Astrocyte (in vitro differentiated cells and primary cell): ENCODE measurements around the gene ITGA1. TPM values are rescaled to one million over a fixed set of nuclear protein-coding genes. Genes with fewer than 3 reads are reported as not detected.

Source experiments
- DNase-seq: peaks from one replicate; pipeline ENCODE4 v3.0.0-alpha.2; 2010; ENCODE audit warnings: low read depth
- FAIRE-seq: peaks from 2 replicates; lab custom pipeline; 2011; peaks lifted over from hg19 to GRCh38; lab: Jason Lieb, UNC
- H2AFZ ChIP-seq: 2 replicates; pipeline ENCODE4 v1.6.0; 2012; ENCODE audit warnings: low read depth, low read length, inconsistent platforms
- H3K27ac ChIP-seq: 2 replicates; pipeline ENCODE4 v1.5.1; 2011; ENCODE audit warnings: low read depth, low read length, inconsistent platforms
- H3K27me3 ChIP-seq: 2 replicates; pipeline ENCODE4 v1.6.0; 2011; ENCODE audit warnings: low read length, inconsistent platforms; ENCODE audit not compliant: insufficient read depth
- H3K36me3 ChIP-seq: 2 replicates; pipeline ENCODE4 v1.5.1; 2011; ENCODE audit warnings: low read length, inconsistent platforms; ENCODE audit not compliant: insufficient read depth
- H3K4me1 ChIP-seq: 2 replicates; pipeline ENCODE4 v1.5.1; 2011; ENCODE audit warnings: low read length, inconsistent platforms; ENCODE audit not compliant: insufficient read depth
- H3K4me2 ChIP-seq: 2 replicates; pipeline ENCODE4 v1.6.0; 2012; ENCODE audit warnings: low read length, inconsistent platforms
- H3K4me3 ChIP-seq: 2 replicates; pipeline ENCODE4 v1.5.1; 2011; ENCODE audit warnings: low read depth, mild to moderate bottlenecking, low read length, inconsistent platforms; ENCODE audit not compliant: insufficient read depth
- H3K79me2 ChIP-seq: 2 replicates; pipeline ENCODE4 v1.6.0; 2012; ENCODE audit warnings: mild to moderate bottlenecking, low read length, inconsistent platforms; ENCODE audit not compliant: insufficient read depth
- H3K9ac ChIP-seq: 2 replicates; pipeline ENCODE4 v1.6.0; 2012; ENCODE audit warnings: mild to moderate bottlenecking, low read length, inconsistent platforms
- H3K9me3 ChIP-seq: 2 replicates; pipeline ENCODE4 v1.5.1; 2012; ENCODE audit warnings: low read depth, mild to moderate bottlenecking, low read length, inconsistent platforms; ENCODE audit not compliant: insufficient read depth
- H4K20me1 ChIP-seq: 2 replicates; pipeline ENCODE4 v1.6.0; 2012; ENCODE audit warnings: low read length, inconsistent platforms; ENCODE audit not compliant: insufficient read depth
- H3K27ac Mint-ChIP-seq: one replicate; pipeline ENCODE4 v1.8.0; 2021; ENCODE audit warnings: mild to moderate bottlenecking, mixed read lengths; ENCODE audit not compliant: unreplicated experiment
- H3K27me3 Mint-ChIP-seq: one replicate; pipeline ENCODE4 v1.8.0; 2021; ENCODE audit warnings: low read depth, mixed read lengths; ENCODE audit not compliant: unreplicated experiment
- H3K36me3 Mint-ChIP-seq: one replicate; pipeline ENCODE4 v1.8.0; 2021; ENCODE audit warnings: low read depth, mixed read lengths; ENCODE audit not compliant: unreplicated experiment
- H3K4me1 Mint-ChIP-seq: one replicate; pipeline ENCODE4 v1.8.0; 2021; ENCODE audit warnings: low read depth, mixed read lengths; ENCODE audit not compliant: unreplicated experiment
- H3K4me3 Mint-ChIP-seq: one replicate; pipeline ENCODE4 v1.8.0; 2021; ENCODE audit warnings: mild to moderate bottlenecking, moderate library complexity, mixed read lengths; ENCODE audit not compliant: unreplicated experiment
- H3K9me3 Mint-ChIP-seq: one replicate; pipeline ENCODE4 v1.8.0; 2021; ENCODE audit warnings: mild to moderate bottlenecking, mixed read lengths; ENCODE audit not compliant: unreplicated experiment
- EZH2 ChIP-seq: IDR thresholded peaks from 2 replicates; pipeline ENCODE4 v1.6.1; 2012; ENCODE audit warnings: mild to moderate bottlenecking, low read length, inconsistent platforms; ENCODE audit not compliant: insufficient read depth
- total RNA-seq: library from RNA; stranded (reverse); gene quantifications from 2 replicates; pipeline ENCODE4 v1.2.1, GENCODE V29; 2021
- TF ChIP-seq, protein P1 (sequence below): IDR thresholded peaks from 2 replicates; pipeline ENCODE4 v1.5.1; 2011; ENCODE audit warnings: low read depth, mild to moderate bottlenecking, inconsistent platforms, low read length, moderate library complexity; ENCODE audit not compliant: insufficient read depth

Gene ITGA1
- total RNA-seq, 1 donor from 2014 or later = 73.7 TPM

DNA sequence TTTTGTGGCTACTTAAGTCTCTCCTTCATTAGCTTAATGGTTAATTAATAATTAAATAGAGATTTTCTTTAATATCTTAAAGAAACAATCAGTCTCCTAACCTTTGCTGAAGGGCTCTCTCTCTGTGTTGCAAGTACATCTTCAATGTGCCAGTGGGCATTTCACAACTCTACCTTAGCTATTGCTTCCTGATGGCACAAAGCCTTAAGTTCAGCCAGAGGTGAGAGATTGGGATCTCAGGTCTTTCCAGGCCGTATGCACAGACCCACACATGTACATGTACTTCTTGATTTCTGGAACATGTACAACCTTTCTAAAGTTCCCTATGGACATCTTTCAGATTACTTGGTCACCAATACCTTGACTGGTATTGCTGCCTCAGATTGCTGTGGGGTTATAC, 8.9 kb upstream of the ITGA1 start:
- Mint-ChIP-seq H3K36me3 (peaks cover 2% of the 10 kb centered on the region), H3K27me3 (no peaks in the 10 kb centered on the region), H3K4me3 (no peak overlapping the region), H3K4me1 (peaks cover 3% of the 10 kb centered on the region), H3K9me3 (no peaks in the 10 kb centered on the region), H3K27ac (no peak overlapping the region)
- DNase-seq = no peak
- no peak for FAIRE-seq
- H4K20me1 ChIP-seq = no peaks in the 10 kb centered on the region
- no peaks in the 10 kb centered on the region for H3K79me2 ChIP-seq
- no peaks in the 10 kb centered on the region for H3K4me1 ChIP-seq
- H3K4me3 ChIP-seq = no peak overlapping the region
- TF ChIP-seq EZH2 = no peak
- TF ChIP-seq, protein P1, sequence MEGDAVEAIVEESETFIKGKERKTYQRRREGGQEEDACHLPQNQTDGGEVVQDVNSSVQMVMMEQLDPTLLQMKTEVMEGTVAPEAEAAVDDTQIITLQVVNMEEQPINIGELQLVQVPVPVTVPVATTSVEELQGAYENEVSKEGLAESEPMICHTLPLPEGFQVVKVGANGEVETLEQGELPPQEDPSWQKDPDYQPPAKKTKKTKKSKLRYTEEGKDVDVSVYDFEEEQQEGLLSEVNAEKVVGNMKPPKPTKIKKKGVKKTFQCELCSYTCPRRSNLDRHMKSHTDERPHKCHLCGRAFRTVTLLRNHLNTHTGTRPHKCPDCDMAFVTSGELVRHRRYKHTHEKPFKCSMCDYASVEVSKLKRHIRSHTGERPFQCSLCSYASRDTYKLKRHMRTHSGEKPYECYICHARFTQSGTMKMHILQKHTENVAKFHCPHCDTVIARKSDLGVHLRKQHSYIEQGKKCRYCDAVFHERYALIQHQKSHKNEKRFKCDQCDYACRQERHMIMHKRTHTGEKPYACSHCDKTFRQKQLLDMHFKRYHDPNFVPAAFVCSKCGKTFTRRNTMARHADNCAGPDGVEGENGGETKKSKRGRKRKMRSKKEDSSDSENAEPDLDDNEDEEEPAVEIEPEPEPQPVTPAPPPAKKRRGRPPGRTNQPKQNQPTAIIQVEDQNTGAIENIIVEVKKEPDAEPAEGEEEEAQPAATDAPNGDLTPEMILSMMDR = no peak
- H3K27me3 ChIP-seq = no peaks in the 10 kb centered on the region
- no peak overlapping the region for H3K9ac ChIP-seq
- H3K9me3 ChIP-seq = no peaks in the 10 kb centered on the region
- H3K4me2 ChIP-seq = no peak overlapping the region
- no peaks in the 10 kb centered on the region for H3K36me3 ChIP-seq
- no peak overlapping the region for H2AFZ ChIP-seq
- no peak overlapping the region for H3K27ac ChIP-seq

DNA sequence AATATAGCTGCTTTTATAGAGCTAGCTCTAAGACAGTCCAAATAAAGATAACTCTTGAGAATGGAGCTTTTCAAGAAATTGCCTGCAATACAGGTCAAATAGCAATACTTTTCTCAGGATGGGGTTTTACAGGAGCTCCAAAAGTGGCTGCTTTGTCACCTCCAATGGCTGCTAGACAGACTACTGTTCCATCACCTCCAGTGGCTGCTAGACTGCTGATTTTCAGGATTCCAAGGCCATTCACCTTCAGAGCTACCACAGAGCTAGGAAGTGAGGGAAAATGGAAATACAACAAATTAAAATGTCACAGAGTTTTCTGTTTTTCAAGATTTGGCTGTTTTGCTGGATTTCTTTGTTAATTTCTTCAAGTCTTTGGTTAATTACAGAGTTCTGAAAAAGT, 8.5 kb upstream of the ITGA1 start:
- H3K4me1 Mint-ChIP-seq = peaks cover 3% of the 10 kb centered on the region
- no peak overlapping the region for H2AFZ ChIP-seq
- no peak overlapping the region for H3K4me2 ChIP-seq
- no peaks in the 10 kb centered on the region for H3K27me3 Mint-ChIP-seq
- H3K9ac ChIP-seq = no peak overlapping the region
- H3K9me3 ChIP-seq = no peaks in the 10 kb centered on the region
- TF ChIP-seq, protein P1 = no peak
- TF ChIP-seq EZH2 = no peak
- H3K4me1 ChIP-seq = no peaks in the 10 kb centered on the region
- H3K9me3 Mint-ChIP-seq = no peaks in the 10 kb centered on the region
- no peak for FAIRE-seq
- no peaks in the 10 kb centered on the region for H3K36me3 ChIP-seq
- no peak for DNase-seq
- H3K27ac Mint-ChIP-seq = no peak overlapping the region
- no peak overlapping the region for H3K27ac ChIP-seq
- no peaks in the 10 kb centered on the region for H3K27me3 ChIP-seq
- H4K20me1 ChIP-seq = no peaks in the 10 kb centered on the region
- no peaks in the 10 kb centered on the region for H3K79me2 ChIP-seq
- peaks cover 2% of the 10 kb centered on the region for H3K36me3 Mint-ChIP-seq
- no peak overlapping the region for H3K4me3 Mint-ChIP-seq
- no peak overlapping the region for H3K4me3 ChIP-seq

- Histone ChIP-seq H4K20me1 (no peaks in the 10 kb centered on the region), H3K27me3 (no peaks in the 10 kb centered on the region), H3K4me3 (no peak overlapping the region), H3K4me1 (peaks cover 7% of the 10 kb centered on the region), H3K9ac (no peak overlapping the region), H3K79me2 (no peaks in the 10 kb centered on the region), H3K27ac (no peak overlapping the region), H3K4me2 (no peak overlapping the region), H2AFZ (no peak overlapping the region), H3K36me3 (no peaks in the 10 kb centered on the region), H3K9me3 (no peaks in the 10 kb centered on the region)
- no peak for TF ChIP-seq EZH2
- FAIRE-seq (no peak), DNase-seq (no peak)
- H3K9me3 Mint-ChIP-seq = no peaks in the 10 kb centered on the region
- H3K36me3 Mint-ChIP-seq = peaks cover 2% of the 10 kb centered on the region
- H3K4me1 Mint-ChIP-seq = peaks cover 8% of the 10 kb centered on the region
- no peak overlapping the region for H3K4me3 Mint-ChIP-seq
- H3K27ac Mint-ChIP-seq = no peak overlapping the region
- no peaks in the 10 kb centered on the region for H3K27me3 Mint-ChIP-seq
These were observed 4.3 kb upstream of the ITGA1 start for GRCh38 chr5:52783226-52783959.
